HG03342 (cell line): Measurements from ENCODE around the gene EEIG1.

Experiments
- ATAC-seq: cut with Tn5 transposase; IDR thresholded peaks from one replicate; pipeline ENCODE4 v1.9.1; 2021; ENCODE audit warnings: mild to moderate bottlenecking, moderate library complexity; ENCODE audit not compliant: unreplicated experiment

The EEIG1 gene

DNA sequence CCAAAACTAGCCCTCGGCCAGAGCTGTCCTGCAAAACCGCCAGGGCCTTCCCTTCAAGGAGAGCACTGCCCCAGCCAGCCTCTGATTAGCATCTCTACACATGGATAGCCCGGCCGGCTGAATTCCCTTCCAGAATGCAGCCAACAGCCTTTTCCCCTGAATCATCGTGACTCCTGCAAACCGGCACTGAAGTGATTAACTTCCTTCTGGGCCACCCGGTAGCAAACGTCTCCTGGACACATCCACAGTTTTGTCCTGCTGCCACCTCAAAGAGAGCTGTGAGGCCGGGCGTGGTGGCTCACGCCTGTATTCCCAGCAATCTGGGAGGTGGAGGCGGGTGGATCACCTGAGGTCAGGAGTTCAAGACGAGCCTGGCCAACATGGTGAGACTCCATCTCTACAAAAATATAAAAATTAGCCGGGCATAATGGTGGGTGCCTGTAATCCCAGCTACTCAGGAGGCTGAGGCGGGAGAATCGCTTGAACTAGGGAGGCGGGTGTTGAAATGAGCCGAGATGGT lies 21.1 kb upstream of the EEIG1 start:
- ATAC-seq: no peak

DNA sequence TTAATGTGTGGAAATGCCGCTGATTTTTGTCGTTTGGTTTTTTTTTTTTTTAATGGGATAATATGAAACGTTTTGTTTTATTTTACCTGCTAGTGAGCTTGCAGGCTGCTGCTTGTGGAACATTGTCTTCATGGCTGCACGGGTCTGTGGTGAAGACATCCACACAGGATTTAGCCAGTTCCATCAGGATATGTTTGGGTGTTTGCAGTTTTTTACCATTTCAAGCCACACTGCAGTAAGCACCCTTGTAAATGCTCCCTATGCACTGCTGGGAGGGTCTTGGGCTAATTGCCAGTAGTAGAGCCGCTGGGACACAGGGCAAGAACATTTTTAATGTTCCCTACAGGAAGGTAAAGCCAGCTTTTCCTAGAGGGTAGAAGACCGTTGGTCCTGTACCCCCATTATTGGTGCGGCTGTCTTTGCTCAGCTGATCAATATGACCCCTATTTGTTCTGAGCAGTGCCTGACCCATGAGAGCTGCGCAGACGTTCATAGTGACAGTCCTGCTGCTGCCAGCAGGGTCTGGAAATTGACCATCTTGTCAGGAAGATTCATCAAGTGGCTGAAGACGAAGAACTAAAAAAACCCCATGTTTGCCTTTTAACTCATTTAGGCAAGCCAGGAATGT lies 20.5 kb upstream of the EEIG1 start:
- no peak for ATAC-seq

DNA sequence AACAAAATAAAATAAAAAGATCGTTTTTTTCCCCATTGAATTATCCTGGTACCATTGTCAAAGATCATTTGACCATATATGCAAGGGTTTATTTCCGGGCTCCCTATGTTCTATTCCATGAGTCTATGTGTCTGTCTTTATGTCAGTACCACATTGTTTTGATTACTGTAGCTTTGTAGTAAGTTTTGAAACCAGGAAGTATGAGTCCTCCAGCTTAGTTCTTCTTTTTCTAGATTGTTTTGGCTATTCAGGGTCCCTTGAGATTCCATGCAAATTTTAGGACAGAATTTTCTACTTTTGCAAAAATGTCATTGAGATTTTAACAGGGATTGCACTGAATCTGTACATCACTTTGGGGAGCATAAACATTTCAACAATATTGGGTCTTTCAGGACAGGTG lies 18.7 kb upstream of the EEIG1 start:
- ATAC-seq: no peak

DNA sequence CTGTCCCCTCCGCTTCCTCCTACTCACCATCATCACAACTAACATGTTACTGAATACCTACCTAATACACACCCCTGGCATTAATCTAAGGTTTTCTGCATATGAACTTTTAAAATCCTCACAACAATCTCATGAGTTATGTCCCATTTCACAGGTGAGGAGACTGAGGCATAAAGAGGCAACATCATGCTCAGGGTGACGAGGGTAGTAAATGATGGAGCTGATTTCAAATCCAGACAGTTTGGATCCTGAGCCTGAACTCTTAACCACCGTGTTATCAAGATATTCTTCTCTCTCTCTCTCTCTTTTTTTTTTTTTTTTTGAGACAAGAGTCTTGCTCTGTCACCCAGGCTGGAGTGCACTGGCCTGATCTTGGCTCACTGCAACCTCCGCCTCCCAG lies 12.9 kb upstream of the EEIG1 start:
- no peak for ATAC-seq

DNA sequence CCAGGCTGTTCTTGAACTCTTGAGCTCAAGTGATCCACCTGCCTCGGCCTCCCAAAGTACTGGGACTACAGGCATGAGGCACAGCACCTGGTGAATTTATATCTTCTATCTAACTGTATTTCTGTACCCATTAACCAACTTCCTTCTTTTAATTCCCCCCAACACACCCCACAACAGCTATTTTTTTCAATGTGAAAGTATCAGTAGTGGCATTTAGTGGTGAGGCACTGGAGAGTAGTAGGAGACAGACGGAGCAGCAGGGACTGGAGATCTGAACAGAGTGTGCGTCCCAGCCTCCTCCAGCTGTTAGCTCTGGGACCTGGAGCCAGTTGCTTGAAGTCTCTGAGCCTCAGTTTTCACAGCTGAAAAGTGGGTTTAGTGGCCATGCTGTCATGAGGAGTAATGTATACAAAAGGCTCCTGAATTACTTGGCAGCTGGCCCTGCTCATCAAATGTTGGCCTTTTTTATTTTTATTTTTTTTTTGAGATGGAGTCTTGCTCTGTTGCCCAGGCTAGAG lies 11.0 kb upstream of the EEIG1 start:
- no peak for ATAC-seq

DNA sequence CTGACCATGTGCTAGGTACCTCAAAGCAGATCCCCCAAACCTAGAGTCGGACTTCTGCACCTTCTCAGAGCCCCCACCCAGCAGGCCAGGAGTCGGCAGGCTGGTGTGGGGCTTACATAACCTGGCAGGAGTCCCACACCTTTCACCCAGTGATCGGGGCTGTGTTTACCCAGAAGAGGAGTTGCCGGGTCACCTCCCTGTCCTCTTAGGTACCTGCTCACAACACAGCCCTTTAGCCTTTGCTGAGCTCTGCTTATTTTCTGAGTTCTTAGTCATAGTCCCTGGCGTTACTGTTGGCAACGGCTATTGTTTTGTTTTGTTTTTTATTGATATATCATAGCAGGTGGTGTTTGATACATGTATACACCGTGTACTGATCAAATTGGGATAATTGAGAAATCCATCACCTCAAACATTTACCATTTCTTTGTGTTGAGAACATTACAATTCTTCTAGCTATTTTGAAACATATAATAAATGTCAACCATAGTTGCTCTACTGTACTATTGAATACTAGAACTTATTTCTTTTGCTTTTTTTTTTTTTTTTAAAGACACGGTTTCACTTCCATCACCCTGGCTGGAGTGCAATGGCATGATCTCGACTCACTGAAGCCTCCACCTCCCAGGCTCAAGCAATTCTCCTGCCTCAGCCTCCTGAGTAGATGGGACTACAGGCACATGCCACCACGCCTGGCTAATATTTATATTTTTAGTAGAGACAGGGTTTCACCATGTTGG lies 10.4 kb upstream of the EEIG1 start:
- no peak for ATAC-seq

DNA sequence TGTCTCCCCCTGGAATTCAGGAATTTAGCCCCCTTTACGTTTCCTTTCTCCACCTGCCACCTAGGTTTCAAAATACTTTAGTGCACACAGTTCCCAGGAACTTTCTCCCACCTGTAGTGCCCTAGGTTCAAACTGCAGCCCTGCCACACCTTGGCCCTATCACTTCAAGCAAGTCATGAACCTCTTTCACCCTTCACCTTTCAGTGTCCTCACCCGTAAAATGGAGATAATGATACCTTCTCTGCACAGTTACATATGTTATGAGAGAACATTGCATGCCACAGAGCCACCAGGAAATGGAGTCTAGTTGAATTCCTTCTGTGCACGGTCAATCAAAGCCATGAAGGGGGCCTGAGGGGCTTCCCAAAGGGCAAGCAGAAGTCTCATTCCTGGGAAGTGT lies 9.8 kb upstream of the EEIG1 start:
- ATAC-seq: no peak

DNA sequence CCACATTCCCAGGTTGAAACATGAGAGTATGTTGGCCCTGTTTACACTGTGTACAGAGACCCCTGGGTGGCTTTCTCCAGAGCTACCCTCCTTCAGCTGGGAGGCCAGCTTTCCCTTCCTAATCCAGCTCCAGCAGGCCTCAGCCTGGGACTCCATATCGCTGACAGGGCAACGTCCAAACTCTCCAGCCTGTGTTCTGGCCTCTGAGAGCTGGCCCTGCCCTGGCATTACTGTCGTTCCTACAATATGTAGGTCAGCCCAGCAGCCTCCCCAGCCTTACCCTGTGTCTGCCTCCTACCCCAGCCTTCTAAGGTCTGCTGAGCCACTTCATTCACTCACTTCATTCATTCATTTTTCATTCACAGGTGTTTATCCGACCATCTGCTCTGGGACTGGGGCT lies 8.3 kb upstream of the EEIG1 start:
- ATAC-seq: no peak

DNA sequence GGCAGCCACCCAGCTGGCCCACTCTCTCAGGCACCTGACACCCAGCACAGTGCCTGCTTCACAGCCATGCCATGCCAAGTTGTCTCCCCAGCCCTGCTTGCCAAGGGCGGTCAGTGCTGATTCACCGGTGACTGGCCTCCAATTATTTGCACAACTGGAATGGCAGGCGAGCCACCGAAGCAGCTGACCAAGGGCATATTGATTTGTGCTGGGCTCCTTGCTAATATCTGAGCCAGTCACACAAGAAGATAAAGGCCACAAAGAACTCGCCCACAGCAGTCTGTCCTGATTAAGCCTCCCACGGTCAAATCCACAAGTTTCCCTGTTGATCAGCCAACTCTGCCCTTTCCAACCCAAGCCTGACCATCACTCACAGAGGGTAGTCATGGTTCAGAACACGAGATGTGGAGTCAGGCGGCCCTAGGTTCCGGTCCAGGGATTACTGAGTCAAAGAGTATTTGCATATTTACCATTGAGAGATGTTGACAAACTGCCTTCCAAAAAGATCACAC lies 6.4 kb upstream of the EEIG1 start:
- ATAC-seq: no peak

DNA sequence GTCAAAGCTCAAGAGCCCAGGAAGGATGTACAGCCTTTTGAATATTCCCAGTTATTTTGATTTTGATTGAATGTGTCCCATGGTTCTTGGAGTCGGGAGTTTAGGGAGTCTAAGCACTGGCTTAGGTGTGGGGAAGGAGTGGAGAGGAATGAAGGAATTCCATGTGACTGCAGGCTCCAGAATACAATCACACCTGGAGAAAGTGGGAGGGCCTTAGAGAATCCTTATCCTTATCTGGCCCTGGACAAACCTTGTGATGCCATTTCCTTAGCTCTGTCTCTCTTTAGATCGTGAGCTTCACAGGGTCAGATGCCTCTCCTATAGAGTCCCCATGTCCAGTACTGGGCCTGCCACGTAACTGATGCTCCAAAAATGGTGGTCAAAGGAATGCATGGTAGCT lies 4.2 kb upstream of the EEIG1 start:
- ATAC-seq: no peak

DNA sequence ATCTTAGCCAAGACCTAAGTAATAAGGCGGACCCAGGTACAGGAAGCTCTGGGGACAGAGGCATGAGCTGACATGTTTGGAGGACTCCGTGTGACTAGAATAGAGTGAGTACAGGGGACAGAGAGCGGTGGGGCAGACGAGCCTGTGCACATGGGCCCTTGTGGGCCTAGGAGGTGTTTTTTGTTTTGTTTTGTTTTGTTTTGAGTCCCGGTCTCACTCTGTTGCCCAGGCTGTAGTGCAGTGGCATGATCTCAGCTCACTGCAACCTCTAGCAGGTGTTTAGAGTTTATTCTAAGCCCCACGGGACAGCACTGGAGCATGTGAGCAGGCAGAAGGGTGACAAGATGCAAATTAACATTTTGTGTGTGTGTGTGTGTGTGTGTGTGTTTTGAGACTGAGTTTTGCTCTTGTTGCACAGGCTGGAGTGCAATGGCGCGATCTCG lies 3.1 kb upstream of the EEIG1 start:
- peak; percentile 41 for ATAC-seq

DNA sequence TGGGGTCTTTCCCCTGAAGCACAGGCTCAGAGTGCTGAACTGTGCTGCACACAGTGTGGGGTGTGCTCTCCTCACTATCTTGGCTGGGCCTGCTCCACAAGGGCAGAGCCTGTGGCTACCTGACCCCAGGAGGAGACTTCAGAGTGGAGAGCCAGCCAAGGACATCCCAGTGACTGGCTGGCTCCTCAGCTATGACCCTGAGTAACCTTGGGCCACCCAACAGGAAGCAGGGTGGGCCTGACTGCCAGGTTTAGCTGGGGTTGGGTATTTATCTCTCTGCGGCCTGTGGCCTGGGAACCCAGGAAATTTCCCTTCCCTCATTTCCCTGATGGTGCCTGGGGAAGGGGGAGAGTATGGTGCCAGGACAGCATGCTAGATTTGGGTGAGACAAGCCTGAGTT lies 2.1 kb upstream of the EEIG1 start:
- ATAC-seq: no peak

DNA sequence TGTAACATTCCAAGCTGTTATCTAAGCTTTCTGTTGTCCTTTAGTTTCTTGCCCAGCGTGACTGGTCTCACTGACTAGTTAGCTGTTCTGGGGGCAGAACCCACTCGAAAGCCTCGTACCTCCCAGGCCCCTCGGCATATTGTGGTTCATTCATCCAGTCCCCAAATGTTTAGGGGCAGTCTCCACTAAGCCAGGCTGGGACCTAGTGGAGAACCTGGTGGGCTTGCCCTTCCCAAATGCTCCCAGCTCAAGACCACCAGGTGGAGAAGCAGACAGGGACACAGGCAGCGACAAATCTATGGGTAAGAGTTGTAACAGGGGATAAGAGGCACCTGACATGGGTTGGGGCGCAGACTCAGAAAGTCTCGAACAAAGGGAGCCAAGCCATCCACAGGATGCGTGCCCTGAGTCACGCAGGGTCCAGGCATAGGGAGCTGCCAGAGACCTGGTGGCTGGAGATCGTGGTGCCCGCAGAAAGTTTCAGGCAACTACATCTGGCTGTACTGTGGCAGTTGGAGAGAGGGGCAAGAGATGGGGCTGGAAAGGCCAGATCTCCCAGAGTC lies 851 bp upstream of the EEIG1 start:
- no peak for ATAC-seq

DNA sequence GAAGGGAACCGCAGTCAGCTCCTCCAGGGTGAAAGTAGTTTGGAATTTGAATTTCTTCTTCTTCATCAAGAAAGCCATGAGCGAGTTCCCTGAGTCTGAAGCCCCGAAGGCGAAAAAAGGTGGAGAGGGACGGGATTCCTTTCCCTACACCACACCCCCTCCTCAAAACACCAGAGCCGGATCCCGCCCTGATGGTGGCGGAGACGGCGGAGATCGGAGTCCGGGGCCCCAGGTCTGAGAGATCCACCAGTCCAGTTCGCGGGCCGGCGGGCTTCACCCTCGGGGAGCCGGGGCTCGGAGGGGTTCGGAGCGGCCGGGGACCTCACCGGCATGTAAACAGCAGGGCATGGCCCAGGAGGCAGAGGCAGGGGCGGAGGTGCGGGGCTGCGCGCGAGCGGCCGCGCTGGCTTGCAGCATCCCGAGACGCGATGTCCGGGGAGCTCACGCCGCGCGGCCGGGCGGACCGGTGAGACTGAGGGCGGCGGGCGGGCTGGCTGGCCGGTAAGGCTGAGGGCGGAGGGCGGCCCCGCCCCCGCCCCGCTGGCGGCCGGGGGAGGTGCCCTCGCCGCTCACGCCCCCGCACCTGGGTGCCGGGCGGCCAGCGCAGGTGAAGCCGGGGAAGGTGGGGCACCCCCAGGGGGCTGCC lies 606 bp downstream of the EEIG1 start:
- peak; percentile 21 for ATAC-seq

DNA sequence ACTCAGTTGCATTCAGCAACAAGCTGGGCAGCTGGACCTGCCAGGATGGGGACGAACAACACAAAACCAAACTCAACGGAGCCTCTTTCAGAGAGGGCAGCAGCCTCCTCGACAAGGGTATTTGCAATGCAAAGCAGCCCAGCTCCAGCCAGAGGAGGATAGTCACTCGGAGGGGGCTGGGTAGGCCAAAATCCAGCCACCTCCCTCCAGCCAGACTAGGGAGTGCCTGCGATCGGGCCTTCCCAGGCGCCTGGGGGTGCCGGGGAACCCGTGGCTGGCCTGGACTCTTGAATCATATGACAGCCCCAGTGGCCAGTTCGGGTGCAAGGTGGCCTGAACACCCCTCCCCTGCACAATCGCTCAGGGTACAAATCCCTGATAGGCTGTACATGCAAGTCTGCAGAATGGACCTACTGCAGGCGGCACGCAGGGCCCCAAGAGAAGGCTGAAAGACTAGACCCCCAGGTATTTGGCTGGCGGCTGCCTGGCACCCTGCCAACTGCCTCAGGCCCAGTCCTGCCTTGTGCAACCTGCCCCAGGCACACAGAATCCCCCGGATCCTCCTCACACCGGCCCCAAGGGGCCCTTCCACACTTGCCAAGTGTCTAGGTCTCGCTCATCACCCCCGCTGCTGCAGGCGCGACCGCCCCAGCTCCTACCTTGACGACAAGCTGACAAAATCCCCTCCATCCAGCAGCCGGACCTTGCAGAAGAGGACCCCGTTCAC lies 1.3 kb downstream of the EEIG1 start:
- no peak for ATAC-seq

DNA sequence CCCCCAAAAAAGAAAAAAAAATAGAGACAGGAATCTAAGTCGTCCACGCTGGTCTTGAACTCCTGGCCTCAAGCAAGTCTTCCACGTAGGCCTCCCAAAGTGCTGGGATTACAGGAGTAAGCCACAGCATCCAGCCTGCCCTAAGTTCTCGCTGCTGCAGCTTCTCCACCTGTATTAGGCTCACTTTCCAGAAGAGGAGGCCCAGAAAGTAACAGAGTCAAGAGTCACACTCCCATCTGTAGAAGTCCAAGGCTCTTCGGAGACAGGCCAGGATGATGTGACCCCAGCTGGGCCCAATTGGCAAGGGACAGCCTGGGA lies 1.8 kb downstream of the EEIG1 start:
- no peak for ATAC-seq

DNA sequence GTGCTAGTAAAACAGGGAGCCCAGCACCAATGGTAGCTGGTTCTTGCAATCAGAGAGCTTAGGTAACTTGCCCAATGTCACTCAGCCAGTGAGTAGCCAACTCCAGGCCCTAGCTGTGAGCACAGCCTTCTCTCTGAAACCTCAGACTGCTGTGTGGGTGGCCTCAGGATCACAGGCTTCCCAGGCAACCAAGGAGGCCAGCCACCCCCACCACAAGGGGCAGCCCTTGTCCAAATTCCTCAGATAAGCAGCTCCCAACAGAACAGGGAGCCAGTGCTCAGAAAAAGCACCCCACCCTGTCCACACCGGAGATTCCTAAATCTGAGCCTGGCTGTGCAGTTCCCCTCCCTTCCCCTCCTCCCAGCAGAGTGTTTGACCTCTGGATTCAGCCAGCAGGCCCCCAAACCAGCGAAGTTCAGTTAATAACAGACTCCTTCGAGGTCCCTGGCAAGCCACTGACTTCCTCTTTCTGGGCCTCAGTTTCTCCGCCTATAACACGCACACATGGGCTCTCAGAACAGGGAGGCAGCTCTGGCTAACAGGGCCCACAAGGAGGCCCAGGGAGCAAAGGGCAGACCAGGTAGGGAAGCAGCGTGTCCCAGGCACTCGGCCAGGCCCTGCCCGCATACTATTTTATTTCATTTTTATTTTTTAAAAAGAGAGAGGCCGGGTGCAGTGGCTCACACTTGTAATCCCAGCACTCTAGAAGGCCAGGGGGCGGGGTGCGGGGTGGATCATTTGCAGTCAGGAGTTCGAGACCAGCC lies 2.7 kb downstream of the EEIG1 start:
- no peak for ATAC-seq

DNA sequence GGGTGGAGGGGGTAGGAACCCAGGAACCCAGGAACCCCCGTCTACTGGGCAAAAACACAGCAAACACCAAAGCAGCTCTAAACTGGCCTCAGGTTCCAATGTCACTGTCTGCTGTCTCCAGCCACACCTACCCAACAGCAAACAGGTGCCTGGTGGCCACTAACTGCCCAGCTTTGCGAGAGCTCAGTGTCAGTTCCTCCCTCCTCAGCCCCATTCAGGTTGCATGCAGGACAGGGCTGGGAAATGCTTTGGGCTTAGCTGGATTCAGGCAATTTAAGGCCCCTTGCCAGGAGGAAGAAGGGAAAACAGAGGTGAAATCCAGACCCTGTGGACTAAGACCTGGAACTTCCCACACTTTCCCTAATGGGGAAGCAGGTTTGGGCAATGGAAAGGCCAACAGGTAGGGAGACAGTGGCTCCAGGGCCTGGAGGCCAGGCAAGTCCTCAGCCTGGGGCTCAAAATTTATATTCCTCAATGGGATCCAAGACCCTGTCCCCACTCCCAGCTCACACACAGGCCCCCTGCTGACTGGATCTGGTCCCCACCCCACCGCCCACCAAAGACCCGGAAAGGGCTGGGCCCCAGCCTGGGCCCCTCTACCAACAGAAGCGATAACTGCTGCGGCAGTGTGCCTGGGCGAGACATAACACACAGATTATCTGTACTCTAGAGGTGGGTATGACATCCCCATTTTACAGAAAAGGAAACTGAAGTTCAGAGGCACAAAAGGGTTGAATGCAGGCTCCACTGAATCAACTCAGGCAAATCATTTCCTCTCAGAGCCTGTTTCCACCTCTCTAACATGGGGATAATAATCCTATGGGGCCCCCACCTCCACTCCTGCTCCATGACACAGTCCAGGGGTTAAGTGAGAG lies 3.5 kb downstream of the EEIG1 start:
- ATAC-seq: no peak

DNA sequence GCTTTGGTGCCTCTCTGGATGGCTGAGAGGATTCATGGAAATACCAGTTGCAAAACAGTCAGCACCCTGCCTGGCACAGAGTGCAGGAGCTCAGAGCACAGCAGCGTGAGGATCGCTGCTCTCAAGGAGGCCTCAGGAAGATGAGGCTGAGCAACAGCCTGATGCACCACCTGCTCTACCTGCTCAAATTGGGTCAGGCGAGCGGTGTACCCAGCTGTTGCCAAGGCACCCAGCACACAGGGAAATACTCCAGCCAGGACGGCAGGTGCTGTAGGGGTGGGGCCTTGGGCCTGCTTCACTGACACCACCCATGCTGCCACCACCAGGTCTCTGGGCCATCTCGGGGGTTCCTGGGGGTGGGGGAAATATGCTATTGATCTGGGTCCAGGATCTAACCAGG lies 4.3 kb downstream of the EEIG1 start:
- no peak for ATAC-seq
